Nephron progenitor cell (in vitro differentiated cells): Measurements from ENCODE around the gene NOS1AP.
A peak's percentile ranks its signal among the peaks of the same experiment; 100 is the strongest.

Experiments
- DNase-seq: peaks from one replicate; pipeline ENCODE4 v3.0.0; 2021
- H3K27ac Mint-ChIP-seq: 2 replicates; pipeline ENCODE4 v1.8.0; 2021; ENCODE audit warnings: mild to moderate bottlenecking, moderate library complexity, mixed read lengths
- H3K27me3 Mint-ChIP-seq: 2 replicates; pipeline ENCODE4 v1.8.0; 2021; ENCODE audit warnings: mild to moderate bottlenecking, low read depth, mixed read lengths; ENCODE audit not compliant: poor library complexity
- H3K36me3 Mint-ChIP-seq: 2 replicates; pipeline ENCODE4 v1.8.0; 2021; ENCODE audit warnings: low read depth, mixed read lengths
- H3K4me1 Mint-ChIP-seq: 2 replicates; pipeline ENCODE4 v1.8.0; 2021; ENCODE audit warnings: mixed read lengths
- H3K4me3 Mint-ChIP-seq: 2 replicates; pipeline ENCODE4 v1.8.0; 2021; ENCODE audit warnings: mild to moderate bottlenecking, moderate library complexity, mixed read lengths
- H3K9me3 Mint-ChIP-seq: 2 replicates; pipeline ENCODE4 v1.8.0; 2021; ENCODE audit warnings: mild to moderate bottlenecking, moderate library complexity, mixed read lengths
- TF ChIP-seq, protein P1 (sequence below): fragments of 200-600 bp; sonication (generic); IDR thresholded peaks from 2 replicates; pipeline ENCODE4 v1.5.0; 2021; ENCODE audit warnings: antibody characterized with exemption

NOS1AP gene

DNA sequence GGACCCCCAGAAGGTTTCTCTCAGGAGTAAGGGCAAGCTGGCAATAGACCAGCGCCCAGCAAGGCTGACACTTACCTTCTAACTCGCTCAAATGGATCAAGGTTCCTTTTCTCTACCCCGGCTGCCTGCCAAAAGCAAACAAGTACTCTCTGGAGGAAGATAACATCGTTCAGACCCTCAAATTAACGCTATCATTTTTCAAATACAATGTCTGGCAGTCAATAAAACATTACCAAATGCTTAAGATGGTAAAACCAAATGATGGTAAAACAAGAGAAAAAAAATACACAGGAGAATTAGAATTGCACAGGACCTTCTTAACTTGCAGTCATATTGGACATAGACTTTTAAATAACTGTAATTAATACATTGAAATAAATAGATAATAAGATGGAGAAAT is 159.1 kb downstream of the NOS1AP start:
- H3K9me3 Mint-ChIP-seq, result no peaks in the 10 kb centered on the region
- no peaks in the 10 kb centered on the region for H3K36me3 Mint-ChIP-seq
- no peak overlapping the region for H3K27ac Mint-ChIP-seq
- TF ChIP-seq, protein P1, sequence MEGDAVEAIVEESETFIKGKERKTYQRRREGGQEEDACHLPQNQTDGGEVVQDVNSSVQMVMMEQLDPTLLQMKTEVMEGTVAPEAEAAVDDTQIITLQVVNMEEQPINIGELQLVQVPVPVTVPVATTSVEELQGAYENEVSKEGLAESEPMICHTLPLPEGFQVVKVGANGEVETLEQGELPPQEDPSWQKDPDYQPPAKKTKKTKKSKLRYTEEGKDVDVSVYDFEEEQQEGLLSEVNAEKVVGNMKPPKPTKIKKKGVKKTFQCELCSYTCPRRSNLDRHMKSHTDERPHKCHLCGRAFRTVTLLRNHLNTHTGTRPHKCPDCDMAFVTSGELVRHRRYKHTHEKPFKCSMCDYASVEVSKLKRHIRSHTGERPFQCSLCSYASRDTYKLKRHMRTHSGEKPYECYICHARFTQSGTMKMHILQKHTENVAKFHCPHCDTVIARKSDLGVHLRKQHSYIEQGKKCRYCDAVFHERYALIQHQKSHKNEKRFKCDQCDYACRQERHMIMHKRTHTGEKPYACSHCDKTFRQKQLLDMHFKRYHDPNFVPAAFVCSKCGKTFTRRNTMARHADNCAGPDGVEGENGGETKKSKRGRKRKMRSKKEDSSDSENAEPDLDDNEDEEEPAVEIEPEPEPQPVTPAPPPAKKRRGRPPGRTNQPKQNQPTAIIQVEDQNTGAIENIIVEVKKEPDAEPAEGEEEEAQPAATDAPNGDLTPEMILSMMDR, result no peak
- peaks cover 47% of the 10 kb centered on the region for H3K4me1 Mint-ChIP-seq
- peaks cover 9% of the 10 kb centered on the region for H3K27me3 Mint-ChIP-seq
- H3K4me3 Mint-ChIP-seq, result no peak overlapping the region
- no peak for DNase-seq

GRCh38 chr1:162229549-162229948 is 160.1 kb downstream of the NOS1AP start:
- TF ChIP-seq, protein P1, result no peak
- no peak for DNase-seq
- Mint-ChIP-seq H3K4me3 (no peak overlapping the region), H3K36me3 (no peaks in the 10 kb centered on the region), H3K27ac (no peak overlapping the region), H3K27me3 (peaks cover 9% of the 10 kb centered on the region), H3K9me3 (no peaks in the 10 kb centered on the region), H3K4me1 (peaks cover 46% of the 10 kb centered on the region)

DNA sequence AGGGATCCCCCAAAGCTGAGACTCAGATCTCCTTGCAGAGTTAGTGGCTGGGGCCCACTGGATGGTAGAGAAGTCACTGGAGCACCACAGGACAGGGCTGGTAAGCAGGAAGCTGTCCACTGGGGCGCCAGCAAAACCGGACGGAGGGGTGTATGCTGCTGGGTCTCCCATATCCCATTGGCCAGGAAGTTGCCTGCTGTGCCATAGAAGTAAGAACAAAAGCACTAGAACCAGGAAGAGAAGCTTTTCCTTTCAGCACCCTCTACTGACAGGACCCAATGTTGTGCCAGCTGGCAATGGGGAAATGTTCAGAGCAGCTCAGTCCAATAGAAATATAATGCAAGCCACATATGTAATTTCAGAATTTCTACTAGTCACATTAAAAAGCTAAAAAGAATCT is 160.6 kb downstream of the NOS1AP start:
- H3K4me1 Mint-ChIP-seq, result peaks cover 46% of the 10 kb centered on the region
- TF ChIP-seq, protein P1, result no peak
- no peak overlapping the region for H3K4me3 Mint-ChIP-seq
- peak; percentile 14 for DNase-seq
- H3K36me3 Mint-ChIP-seq, result no peaks in the 10 kb centered on the region
- no peak overlapping the region for H3K27ac Mint-ChIP-seq
- H3K27me3 Mint-ChIP-seq, result peaks cover 5% of the 10 kb centered on the region
- H3K9me3 Mint-ChIP-seq, result no peaks in the 10 kb centered on the region

GRCh38 chr1:162230517-162230916 is 161.0 kb downstream of the NOS1AP start:
- no peak for DNase-seq
- H3K27ac Mint-ChIP-seq, result no peak overlapping the region
- no peaks in the 10 kb centered on the region for H3K9me3 Mint-ChIP-seq
- no peak overlapping the region for H3K4me3 Mint-ChIP-seq
- peaks cover 48% of the 10 kb centered on the region for H3K4me1 Mint-ChIP-seq
- peaks cover 2% of the 10 kb centered on the region for H3K27me3 Mint-ChIP-seq
- TF ChIP-seq, protein P1, result no peak
- no peaks in the 10 kb centered on the region for H3K36me3 Mint-ChIP-seq

- no peaks in the 10 kb centered on the region for H3K36me3 Mint-ChIP-seq
- H3K27me3 Mint-ChIP-seq, result peaks cover 2% of the 10 kb centered on the region
- no peak overlapping the region for H3K4me3 Mint-ChIP-seq
- H3K4me1 Mint-ChIP-seq, result peaks cover 57% of the 10 kb centered on the region
- no peak for DNase-seq
- H3K27ac Mint-ChIP-seq, result no peak overlapping the region
- no peaks in the 10 kb centered on the region for H3K9me3 Mint-ChIP-seq
- TF ChIP-seq, protein P1, result no peak
Observed at GRCh38 chr1:162232034-162232711, 162.7 kb downstream of the NOS1AP start.

DNA sequence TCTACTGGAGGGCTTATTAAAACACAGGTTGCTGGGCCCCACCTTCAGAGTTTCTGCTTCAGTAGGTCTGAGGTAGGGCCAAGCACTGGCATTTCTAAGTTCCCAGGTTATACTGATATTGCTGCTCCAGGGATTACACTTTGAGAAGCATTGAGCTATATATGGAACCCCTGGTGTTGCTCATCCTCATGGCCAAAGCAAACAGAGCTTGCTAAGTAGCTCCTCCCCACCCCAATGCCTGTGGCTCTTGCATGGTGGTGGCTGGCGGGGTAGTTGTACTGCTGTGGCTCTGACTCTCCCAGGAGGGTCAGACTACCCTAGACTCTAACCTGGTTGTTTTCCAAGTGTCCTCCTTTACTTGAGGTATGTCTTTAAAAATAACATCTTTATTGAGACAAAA is 163.6 kb downstream of the NOS1AP start:
- H3K27me3 Mint-ChIP-seq, result no peaks in the 10 kb centered on the region
- H3K4me3 Mint-ChIP-seq, result no peak overlapping the region
- H3K27ac Mint-ChIP-seq, result no peak overlapping the region
- DNase-seq, result no peak
- H3K36me3 Mint-ChIP-seq, result no peaks in the 10 kb centered on the region
- H3K9me3 Mint-ChIP-seq, result no peaks in the 10 kb centered on the region
- H3K4me1 Mint-ChIP-seq, result peaks cover 57% of the 10 kb centered on the region
- TF ChIP-seq, protein P1, result no peak
